ENCODE results near the gene CAPSL.
"Not testable (repeated sequence)": the region's sequence is repeated elsewhere in the genome, so short reads cannot be mapped to it uniquely, and the experiment has no call there.

Gene CAPSL

DNA sequence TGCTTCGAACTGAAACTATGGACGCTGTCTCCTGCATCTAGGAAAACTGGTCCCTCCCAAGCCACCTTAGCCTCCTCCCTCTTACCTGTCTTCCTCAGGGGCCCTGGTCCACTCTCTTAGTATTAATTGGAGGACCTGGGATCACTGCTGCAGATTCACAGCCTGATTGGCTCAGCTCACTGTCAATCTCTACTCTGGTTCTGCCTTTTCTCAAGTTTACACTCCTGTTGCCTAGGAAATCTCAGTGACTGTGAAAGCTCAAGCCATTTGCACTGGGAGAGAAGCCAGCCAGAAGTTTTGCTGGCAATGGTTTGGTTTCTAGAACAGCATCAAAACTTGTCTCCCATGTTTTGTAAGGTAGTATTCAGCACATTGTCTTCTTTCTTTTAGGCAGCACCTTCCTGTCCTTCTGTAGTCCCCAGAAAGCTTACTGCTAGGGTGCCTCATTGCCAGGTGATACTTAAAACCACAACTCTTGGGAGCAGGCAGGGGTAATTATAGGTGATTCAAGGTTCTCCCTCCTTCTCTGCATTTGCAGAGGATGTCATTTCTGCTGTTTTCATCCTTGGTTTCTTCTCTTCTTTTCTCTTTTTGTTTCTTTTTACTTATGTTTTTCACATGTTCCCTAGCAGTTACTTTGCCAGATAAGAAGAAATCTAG, at the start of gene CAPSL:
Gene CAPSL (minus strand): TSS at position 55 of the 660 bp plus-strand sequence. CDS start 17,502 bp downstream, outside the sequence.
- no peak for DNase-seq (ENCODE audit: low read depth)

DNA sequence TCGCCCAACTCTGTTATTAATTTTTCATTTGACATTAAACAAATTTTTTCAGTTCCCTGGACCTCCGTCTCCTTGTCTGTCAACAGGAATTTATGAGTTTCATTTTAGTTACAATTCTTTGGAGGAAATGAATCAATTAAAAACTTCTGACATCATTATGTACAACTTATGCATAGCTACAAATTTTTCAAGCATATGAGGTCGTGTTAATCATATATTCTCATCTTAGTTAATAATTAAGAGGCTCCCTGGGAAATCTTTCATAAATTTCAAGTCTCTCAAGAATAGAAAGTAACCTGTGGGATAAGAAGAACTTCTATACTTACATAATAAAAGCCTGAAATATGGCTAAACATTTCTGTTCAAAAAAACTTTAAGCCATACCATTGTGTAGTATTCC, 49.4 kb upstream of the CAPSL start:
- DNase-seq (ENCODE audit: low read depth): no peak

DNA sequence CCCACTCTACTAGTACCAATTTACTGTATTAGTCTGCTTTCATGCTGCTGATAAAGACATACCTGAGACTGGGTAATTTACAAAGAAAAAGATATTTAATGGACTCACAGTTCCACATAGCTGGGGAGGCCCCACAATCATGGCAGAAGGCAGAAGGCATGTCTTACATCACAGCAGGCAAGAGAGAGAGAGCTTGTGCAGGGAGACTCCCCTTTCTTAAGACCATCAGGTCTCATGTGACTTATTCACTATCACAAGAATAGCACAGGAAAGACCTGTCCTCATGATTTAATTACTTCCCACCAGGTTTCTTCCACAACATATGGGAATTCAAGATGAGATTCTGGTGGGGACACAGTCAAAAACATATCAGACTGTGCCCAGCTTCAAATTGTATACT, 41.3 kb upstream of the CAPSL start:
- no peak for DNase-seq (ENCODE audit: low read depth)

DNA sequence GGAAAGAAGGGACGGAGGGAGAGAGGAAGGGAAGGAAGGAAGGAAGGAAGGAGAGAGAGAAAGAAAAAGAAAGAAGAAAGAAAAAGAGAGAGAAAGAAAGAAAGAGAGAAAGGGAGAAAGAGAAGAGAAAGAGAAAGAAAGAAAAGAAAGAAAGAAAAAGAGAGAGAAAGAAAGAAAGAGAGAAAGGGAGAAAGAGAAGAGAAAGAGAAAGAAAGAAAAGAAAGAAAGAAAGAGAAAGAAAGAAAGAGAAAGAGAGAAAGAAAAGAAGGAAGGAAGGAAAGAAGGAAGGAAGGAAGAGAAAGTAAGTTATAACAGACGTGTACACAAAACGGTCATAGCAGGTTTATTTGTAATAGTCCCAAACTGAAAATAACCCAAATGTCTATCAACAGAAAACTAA, 38.4 kb upstream of the CAPSL start:
- not testable (repeated sequence) for DNase-seq (ENCODE audit: low read depth)

DNA sequence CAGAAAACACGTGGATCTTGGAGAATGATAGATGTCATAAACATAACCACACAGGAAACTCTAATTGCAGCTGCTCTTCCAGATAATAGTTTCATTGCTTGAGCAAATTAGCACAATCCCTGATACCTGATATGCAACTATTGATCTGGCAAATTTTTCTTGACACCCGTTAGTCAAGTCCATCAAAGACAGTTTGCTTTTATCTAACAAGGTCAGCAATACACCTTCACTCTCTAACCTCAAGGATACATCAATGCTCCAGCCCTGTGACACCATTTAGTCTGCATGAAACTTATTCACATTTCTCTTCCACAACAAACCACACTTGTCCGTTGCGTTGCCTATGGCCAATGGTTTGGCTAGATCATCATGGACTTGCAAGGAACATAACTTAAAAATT, 36.1 kb upstream of the CAPSL start:
- DNase-seq (ENCODE audit: low read depth): no peak

DNA sequence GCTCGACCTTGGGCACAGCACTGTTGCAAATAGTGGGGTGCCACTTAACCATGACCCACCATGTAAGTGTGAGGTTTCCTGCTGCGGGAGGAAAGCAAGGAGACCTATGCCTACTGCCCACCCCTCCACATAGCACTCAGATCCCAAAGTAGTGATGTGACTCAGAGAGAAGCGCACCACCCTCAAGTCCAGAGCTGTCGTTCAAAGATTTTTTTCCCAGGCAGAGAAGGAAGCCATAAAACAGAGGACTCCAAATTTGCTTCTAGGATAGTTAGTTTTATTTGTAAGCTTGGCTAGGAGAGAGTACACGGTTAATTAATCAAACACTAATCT, 33.4 kb upstream of the CAPSL start:
- no peak for DNase-seq (ENCODE audit: low read depth)

DNA sequence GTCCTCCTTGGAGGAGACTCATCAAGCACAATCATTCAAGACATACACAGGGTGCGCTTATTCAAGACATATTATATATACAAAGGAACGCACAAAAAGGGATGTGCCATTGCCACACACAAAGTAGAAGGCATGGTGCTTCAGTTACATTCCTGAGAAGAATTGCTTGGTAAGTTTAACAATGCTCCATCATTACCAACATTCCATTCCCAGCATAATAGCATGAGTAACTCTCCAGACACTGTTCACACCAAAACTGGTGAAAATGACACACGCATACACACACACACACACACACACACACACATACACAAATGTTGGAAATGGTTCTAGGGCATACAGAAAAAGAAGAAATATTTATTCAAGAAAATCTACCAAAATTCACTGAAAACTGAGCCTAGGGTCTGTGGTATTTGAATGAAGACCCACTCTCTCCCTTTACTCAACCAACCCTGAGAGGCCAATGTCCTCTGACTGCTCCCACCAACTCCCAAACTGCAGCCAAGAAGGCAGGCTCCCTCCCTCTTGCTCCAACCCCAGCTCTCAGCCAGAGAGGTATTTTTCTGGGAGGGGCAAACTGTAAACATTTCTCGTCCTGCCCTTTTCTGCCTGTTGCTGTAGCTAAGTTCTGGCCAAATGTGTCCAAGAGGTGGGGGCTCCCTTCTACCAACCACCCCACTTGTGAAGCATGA, 32.9 kb upstream of the CAPSL start:
- DNase-seq (ENCODE audit: low read depth): no peak

DNA sequence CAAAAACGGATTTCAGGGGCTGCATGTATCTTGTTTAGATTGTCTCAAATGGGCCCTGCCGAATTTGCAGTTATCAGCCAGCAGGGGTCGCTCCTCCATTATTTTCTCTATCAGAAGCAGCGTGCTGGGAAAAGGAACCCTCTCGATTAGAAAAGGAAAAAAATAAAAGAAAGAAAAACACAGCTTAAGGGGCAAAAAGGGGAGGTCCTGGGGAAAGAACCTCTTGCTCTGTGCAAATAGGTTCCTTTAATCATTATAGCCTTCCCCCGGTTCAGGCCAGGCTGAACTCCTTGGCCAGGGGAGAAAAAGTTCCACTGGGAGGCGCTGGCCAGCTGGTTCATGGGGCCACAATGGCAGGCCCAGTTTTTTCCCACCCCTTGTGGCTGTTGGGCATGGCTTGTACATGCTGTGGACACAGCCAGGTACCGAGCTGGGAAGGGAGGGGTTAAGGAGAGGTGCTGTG, 25.0 kb upstream of the CAPSL start:
- DNase-seq (ENCODE audit: low read depth): peak; percentile 3

DNA sequence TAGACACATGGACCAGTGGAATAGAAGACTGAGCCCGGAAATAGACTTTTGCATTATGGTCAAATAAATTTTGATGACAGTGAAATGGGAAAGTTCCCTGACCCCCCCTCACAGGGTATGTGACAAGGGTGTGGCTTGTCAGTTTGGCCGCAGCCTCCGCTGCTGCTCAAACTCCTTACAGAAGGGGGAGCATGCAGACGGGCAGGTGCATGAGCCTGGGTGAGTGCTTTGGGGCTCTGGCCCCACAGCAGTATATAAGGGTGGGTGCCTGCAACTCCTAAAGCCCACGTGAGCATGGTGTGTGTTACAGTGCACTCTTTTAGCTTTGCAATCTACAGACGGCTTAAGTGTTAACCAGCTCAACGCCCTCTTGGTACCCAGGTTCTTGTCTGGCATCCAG, 21.9 kb upstream of the CAPSL start:
- no peak for DNase-seq (ENCODE audit: low read depth)

DNA sequence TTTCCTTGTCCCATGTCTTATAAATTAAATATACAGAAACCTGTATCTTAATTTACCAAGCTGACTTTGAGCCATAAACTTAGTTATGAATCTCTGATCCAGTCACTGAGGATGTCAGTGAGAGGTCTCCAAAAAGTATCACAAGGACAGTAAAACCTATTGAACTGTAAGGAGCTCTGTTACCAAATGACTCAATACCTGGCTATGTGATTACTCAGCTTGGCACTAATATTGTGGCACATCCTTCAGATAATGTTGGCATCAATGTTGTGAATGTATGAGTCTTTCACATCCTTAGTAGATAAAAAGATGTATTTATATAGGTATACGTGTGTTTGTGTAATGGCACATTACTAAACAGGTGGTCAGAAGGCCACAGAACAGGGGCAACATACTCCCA, 18.0 kb upstream of the CAPSL start:
- no peak for DNase-seq (ENCODE audit: low read depth)

DNA sequence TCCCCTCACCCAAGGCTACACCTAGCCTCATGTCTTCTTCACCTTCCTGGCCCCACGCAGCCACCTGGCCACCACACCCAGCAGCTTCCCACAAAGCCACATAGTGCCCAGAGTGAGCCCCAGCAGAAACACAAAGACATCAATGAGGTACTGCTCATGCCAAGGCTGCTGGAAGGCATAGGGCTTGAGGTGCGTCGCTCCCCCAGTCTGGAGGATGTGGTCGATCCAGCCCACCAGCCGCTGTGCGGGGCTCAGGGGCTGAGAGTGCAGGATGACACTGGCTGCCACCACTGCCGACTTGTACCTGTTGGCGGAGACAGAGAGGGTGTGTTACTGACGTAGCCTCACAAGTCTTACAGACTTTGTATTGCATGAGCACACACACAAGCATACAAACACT, 15.8 kb upstream of the CAPSL start:
- DNase-seq (ENCODE audit: low read depth): no peak

DNA sequence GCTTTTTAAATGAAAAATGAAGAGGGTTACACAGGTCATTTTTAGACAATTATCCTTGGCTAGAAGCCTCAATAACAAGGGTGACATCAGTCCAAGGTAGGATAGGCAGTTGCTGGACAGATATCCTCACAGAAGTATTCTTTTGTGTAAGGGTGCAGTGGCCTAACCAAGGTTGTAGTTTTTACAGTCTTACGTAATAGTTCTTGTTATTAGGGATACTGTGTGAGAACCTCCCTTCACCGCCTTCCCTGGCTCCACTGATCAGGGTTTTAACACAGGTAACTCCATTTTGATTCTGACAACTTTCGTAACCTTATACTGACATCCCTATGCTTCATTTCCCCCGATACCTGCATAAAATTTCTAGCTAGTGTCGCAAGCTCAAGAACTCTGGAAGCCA, 8.7 kb upstream of the CAPSL start:
- no peak for DNase-seq (ENCODE audit: low read depth)

DNA sequence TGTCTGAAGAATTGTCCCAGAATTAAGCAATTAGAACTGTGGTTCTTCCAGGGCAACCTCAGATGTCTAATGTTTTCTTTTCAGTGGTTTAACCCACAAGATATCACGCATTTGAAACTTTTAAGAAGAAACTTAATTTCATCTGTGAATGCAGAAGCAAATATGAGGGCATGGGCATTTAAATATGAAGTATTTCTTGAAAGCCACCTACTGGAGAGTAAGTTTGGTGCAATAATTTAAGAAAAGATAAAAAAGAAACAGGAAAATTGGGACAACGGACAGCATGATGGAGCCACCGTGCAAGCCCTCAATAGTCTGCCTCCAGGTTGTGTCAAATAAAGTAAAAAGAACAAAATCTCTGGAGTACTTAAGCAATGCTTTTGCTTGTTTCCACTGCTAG, 1.2 kb upstream of the CAPSL start:
- no peak for DNase-seq (ENCODE audit: low read depth)

DNA sequence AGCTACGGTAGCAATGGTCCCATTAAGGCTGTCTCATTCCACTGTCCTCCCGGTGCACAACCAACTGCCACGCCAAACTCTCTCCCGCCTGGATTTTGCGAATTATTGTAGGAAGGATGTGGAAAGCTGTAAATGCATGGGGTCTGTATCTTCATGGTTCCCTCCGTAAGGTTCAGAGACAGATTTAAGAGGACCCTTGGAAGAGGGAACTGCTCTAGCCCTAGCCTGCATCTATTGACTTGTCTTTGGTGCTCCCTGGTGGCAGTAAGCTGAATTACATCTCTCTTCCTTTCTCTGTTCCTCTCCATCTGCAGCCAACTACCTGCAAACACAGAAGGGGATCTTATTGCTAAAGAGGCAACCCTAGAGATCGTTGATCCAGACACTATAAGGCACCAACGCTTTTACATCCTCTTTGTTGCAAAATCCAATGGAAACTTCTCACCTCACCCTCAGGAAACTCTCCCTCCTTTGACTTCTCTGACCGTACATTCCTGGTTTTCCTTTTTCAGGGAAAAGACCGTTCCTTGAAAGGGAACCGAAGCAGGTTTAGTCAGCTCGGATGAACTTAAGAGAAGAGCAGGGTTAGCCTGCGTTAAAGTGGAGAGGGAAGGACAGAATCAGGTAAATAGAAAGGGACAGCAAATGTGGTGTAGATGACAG, 11.9 kb downstream of the CAPSL start:
- peak; percentile 33 for DNase-seq (ENCODE audit: low read depth)

DNA sequence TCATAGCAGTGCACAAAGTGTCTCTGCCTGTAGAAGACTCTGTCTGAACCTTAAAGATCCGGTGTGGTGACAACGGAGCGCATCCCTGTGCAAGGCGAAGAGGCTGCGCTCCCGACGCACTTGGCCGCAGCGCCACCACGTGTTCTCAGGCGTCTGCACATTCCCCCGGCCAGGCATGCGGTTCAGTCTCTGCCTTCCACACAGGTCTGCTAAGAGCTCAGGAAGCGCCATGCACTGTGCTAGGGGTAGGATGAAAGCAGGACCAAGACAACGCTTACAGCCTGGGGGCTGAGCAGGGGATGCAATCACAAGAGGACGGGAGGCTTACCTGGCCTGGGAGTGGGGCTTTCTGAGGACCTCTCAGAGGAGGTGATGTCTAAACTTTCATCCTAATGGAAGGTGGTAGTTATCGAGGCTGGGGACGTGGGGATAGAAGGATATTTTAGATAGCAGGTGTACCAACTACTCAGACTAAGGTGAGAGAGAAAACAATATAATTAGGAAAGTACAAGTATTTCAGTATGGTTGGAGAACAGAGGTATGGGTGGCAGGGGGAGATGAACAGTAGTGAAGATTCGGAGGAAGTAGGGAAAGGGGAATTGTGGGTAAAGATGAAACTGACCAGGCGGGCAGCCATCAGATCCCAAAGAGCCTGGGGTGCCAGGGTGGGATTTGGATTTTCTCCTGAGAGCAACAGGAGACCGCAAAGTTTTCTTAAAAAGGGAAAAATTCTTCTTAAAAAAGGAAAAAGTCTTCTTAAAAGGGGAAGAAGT, 13.3 kb downstream of the CAPSL start:
- DNase-seq (ENCODE audit: low read depth): no peak

DNA sequence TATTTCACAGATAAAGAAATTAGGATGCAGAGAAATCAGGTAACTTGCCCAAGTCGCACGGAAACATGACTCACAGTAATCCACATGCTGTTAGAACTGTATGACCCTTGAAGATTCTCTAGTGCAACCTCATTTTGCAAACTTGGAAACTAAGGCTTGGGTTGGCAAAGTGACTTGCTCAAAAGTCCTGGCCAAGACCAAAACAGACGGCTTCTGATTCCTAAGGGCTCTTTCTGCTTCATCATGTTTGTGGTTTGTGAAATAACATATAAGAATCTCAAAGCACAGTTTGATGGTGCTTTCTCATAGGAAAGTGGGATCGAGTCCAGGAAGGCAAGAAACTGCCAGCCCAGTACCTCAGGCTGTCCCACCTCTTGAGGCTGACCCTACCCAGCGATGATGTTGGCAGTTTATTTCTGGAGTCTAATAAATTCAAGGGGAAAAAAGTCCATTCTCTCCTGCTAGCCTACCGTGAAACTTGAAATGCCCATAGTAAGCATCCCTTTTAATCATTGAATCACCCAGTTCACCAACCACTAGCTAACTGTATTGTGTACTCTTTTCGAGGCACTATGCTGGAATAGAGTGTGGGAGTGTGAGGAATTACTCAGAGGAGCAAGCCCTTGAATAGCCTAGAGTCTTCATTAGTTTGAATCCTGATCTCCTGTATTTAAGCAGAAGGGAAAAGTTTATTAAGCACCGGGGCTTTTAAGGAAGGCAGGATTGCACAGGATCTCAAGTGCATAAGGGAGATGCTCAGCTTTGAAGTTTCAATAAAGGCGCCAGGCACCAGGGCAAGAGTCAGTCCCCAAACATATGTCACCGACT, 14.1 kb downstream of the CAPSL start:
- no peak for DNase-seq (ENCODE audit: low read depth)

DNA sequence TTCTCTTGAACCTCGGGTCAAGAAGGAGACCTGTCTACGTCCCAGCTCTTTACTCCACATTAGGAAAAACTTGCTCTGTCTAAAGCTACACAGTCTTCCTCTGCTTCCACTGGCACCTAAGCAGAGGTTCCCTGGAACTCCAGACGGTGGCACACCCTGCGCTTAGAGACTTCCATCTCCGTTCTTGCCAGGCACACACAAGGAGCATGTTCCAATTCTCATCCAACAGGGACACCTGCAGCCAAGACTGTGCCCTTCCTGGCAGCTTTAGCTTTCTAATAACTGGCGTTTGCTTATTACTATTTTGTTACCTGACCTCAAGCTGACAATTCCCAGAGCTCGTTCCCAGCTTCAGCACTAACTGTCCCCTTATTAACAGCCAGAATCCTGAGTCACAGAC, 16.0 kb downstream of the CAPSL start:
- no peak for DNase-seq (ENCODE audit: low read depth)

DNA sequence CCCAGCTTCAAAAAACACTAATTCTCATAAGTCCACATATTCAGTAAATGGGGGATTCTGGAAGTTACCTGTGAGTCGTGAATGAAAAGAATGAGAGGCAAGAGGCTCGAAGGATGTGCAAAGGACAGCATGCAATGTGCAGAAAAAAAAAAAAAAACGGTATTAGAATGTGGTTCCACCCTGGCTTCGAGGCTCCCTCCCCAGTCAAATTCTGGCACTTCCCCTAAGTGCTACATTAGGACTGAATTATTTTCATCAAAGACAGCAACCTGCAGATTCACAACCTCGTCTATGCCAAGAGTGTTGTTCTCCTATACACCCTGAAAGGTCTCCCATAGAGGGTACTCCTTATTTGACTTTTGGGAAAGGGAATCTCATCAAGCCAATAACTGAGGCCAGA, 16.5 kb downstream of the CAPSL start:
- no peak for DNase-seq (ENCODE audit: low read depth)

DNA sequence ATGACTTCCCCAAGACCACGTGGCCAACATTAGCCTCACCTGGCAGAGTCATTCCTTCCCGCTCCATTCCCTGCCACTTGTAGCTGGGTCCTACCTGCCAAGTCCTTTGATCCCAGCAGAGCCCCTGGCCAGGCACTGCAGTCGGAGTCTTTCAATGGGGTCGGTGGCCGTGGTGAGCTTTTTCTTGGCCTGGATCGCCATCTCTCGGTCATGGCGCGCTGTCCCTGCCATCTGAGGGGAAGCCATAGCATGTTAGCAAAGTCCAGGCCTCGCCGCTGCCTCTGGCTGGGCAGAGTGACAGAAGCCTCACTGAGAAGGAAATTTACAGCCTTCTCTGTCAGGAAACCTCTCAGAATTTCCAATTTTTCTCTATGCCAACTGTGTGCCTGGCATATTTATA, 17.5 kb downstream of the CAPSL start:
- DNase-seq (ENCODE audit: low read depth): no peak

DNA sequence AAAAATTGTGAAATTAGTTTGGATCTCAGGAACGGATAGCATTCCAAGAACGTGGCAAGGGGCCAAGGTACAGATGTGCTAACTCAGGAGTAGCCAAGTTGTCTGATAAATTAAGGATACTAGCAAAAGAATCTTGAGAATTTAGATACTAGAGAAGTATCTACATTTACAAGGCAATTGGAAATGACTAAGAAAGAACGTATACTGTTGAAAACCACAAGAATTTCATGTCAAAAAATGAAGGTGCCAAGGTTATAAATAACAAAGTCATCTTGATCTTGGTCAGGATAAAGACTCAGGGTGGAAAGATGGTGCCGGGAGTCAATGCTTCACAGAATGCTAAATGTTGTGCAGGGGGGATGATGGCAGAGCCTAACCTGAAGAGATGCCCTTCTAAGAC, 19.2 kb downstream of the CAPSL start:
- no peak for DNase-seq (ENCODE audit: low read depth)

DNA sequence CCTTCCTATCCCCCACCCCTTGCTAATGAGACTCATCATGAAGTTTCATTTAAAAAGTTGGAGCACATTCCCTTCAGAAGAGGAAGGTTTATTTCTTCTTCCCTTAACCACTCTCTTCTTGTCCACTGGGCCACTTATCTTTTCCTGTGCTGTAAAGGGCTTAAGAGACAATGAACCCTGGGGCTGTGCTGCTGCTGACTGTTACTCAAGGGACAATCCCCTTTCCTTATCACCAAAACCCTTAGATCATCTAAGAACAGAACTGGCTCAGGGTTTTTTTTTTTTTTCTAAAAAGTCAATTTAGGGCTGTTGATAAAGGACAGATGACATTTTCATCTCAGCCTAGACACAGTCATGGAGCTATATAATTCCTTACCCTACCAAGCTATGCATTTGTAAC, 29.6 kb downstream of the CAPSL start:
- DNase-seq (ENCODE audit: low read depth): no peak

DNA sequence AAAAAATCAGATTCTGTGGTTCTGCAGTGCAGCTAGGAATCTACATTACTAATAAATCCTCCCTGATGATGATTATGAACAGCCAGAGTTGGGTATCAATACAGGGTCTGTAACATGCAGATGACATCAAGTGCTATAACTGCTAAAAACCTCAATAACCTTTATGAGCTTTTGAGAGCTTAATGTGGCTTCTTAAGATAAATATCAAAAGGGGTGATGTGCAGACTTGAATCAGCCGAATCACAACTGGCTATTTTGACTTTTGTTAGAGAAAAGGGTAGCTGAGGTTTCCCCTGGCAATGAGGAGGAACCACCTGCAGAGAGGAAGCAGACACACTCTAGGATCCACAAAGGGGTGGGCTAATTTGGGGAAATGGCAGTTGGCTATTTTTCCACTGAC, 30.2 kb downstream of the CAPSL start:
- no peak for DNase-seq (ENCODE audit: low read depth)

All from CMK (cell line).